HUDEP-2 (cell line): ENCODE results near the gene TEX36.
"Not testable (repeated sequence)": the region's sequence is repeated elsewhere in the genome, so short reads cannot be mapped to it uniquely, and the experiment has no call there.

ENCODE experiments used
- DNase-seq, 76 experiments: peaks; one replicate each; lab custom pipeline; 2025; ENCODE audit not compliant: unreplicated experiment in 76 of 76; lab: John Stamatoyannopoulos, UW

TEX36 gene

GRCh38 chr10:125692601-125693523 lies 9.9 kb upstream of the TEX36 start:
- DNase-seq = no peak

- DNase-seq = no peak
Measured at GRCh38 chr10:125692196-125692595, 9.2 kb upstream of the TEX36 start.

- no peak for DNase-seq
Measured at GRCh38 chr10:125691160-125691981, 8.4 kb upstream of the TEX36 start.

GRCh38 chr10:125689955-125690569 lies 7.1 kb upstream of the TEX36 start:
- no peak for DNase-seq

- DNase-seq = no peak
Measured at GRCh38 chr10:125687507-125688185, 4.7 kb upstream of the TEX36 start.

- DNase-seq = no peak
Measured at GRCh38 chr10:125684581-125684980, 1.6 kb upstream of the TEX36 start.

- no peak for DNase-seq
Measured at GRCh38 chr10:125683821-125684220, 858 bp upstream of the TEX36 start.

GRCh38 chr10:125679436-125679835 lies 3.5 kb downstream of the TEX36 start:
- no peak for DNase-seq

- no peak for DNase-seq
Measured at GRCh38 chr10:125672884-125673283, 10.1 kb downstream of the TEX36 start.

- DNase-seq = no peak
Measured at GRCh38 chr10:125662584-125662983, 20.4 kb downstream of the TEX36 start.

GRCh38 chr10:125661941-125662515 lies 20.9 kb downstream of the TEX36 start:
- peak in 1 of 76 experiments; percentile 8 for DNase-seq

GRCh38 chr10:125661431-125661940 lies 21.5 kb downstream of the TEX36 start:
- DNase-seq = no peak

- DNase-seq = no peak
Measured at GRCh38 chr10:125659071-125659470, 23.9 kb downstream of the TEX36 start.

GRCh38 chr10:125656523-125656922 lies 26.4 kb downstream of the TEX36 start:
- DNase-seq = no peak

- DNase-seq = not testable (repeated sequence)
Measured at GRCh38 chr10:125653113-125653512, 29.9 kb downstream of the TEX36 start.

- DNase-seq = no peak
Measured at GRCh38 chr10:125646311-125646710, 36.7 kb downstream of the TEX36 start.

- DNase-seq = no peak
Measured at GRCh38 chr10:125641398-125641797, 41.6 kb downstream of the TEX36 start.

GRCh38 chr10:125640653-125641052 lies 42.3 kb downstream of the TEX36 start:
- DNase-seq = no peak

GRCh38 chr10:125639846-125640245 lies 43.1 kb downstream of the TEX36 start:
- DNase-seq = no peak

- DNase-seq = no peak
Measured at GRCh38 chr10:125638555-125638954, 44.4 kb downstream of the TEX36 start.
